PC-3 (cell line): ENCODE measurements around the gene LCE2C. TPM values are rescaled to one million over a fixed set of nuclear protein-coding genes. Genes with fewer than 3 reads are reported as not detected.

Experiments
- ATAC-seq: fragments of 200-7000 bp; cut with Tn5 transposase; 2 replicates; pipeline ENCODE4 v1.9.1; 2020; ENCODE audit warnings: mild to moderate bottlenecking, moderate library complexity
- BruUV-seq: library from RNA; stranded (reverse); fragments of 400-500 nt; replicated peaks from 2 replicates; lab custom pipeline; 2021; lab: Mats Ljungman, UMichigan
- CTCF ChIA-PET: fragments of 300-600 bp; sonication (Branson Sonifier 250); formaldehyde crosslinking; loops from one replicate; lab custom pipeline; 2022; ENCODE audit warnings: antibody characterized with exemption; lab: Charles Lee
- POLR2A ChIA-PET: fragments of 300-600 bp; sonication (Branson Sonifier 250); formaldehyde crosslinking; loops from one replicate; lab custom pipeline; 2022; ENCODE audit warnings: antibody characterized with exemption; ENCODE audit not compliant: unreplicated experiment; lab: Charles Lee
- DNase-seq: peaks from one replicate; pipeline ENCODE4 v3.0.0-alpha.2; 2015
- H2AFZ ChIP-seq: fragments of 300-600 bp; sonication (generic); 2 replicates; pipeline ENCODE4 v1.6.0; 2016; ENCODE audit warnings: antibody characterized with exemption, low read length
- H3F3A ChIP-seq: fragments of 300-600 bp; sonication (generic); one replicate; pipeline ENCODE4 v1.6.0; 2017; ENCODE audit warnings: antibody characterized with exemption, low read length, control low read depth, mild to moderate bottlenecking; ENCODE audit not compliant: unreplicated experiment
- H3K27ac ChIP-seq: fragments of 300-600 bp; sonication (generic); 2 replicates; pipeline ENCODE4 v1.5.1; 2016; ENCODE audit warnings: mild to moderate bottlenecking, low read length
- H3K27me3 ChIP-seq: fragments of 300-600 bp; sonication (generic); 2 replicates; pipeline ENCODE4 v1.6.1; 2016; ENCODE audit warnings: low read length, mixed read lengths
- H3K36me3 ChIP-seq: fragments of 300-600 bp; sonication (generic); 2 replicates; pipeline ENCODE4 v1.6.1; 2016; ENCODE audit warnings: low read depth, mixed run types, low read length, mixed read lengths
- H3K4me1 ChIP-seq: fragments of 300-600 bp; sonication (generic); 2 replicates; pipeline ENCODE4 v1.5.1; 2016; ENCODE audit warnings: low read length; ENCODE audit not compliant: insufficient read depth
- H3K4me2 ChIP-seq: fragments of 300-600 bp; sonication (generic); 2 replicates; pipeline ENCODE4 v1.6.0; 2016; ENCODE audit warnings: low read length
- H3K4me3 ChIP-seq: fragments of 300-600 bp; sonication (generic); 2 replicates; pipeline ENCODE4 v1.5.1; 2016; ENCODE audit warnings: mild to moderate bottlenecking, low read length, mixed read lengths
- H3K79me2 ChIP-seq: fragments of 300-600 bp; sonication (generic); 2 replicates; pipeline ENCODE4 v1.6.1; 2017; ENCODE audit warnings: low read length, mixed read lengths
- H3K9ac ChIP-seq: fragments of 300-600 bp; sonication (generic); 2 replicates; pipeline ENCODE4 v1.6.0; 2016; ENCODE audit warnings: mild to moderate bottlenecking, low read length
- H3K9me2 ChIP-seq: fragments of 300-600 bp; sonication (generic); replicated peaks from 2 replicates; pipeline ENCODE4 v1.6.1; 2016; ENCODE audit warnings: mixed run types, low read length, mixed read lengths
- H3K9me3 ChIP-seq: fragments of 300-600 bp; sonication (generic); 2 replicates; pipeline ENCODE4 v1.6.1; 2016; ENCODE audit warnings: low read length, mixed read lengths
- H4K20me1 ChIP-seq: fragments of 300-600 bp; sonication (generic); 2 replicates; pipeline ENCODE4 v1.6.1; 2016; ENCODE audit warnings: low read length, mixed read lengths
- CTCF ChIP-seq: fragments of 300-600 bp; sonication (generic); conservative IDR thresholded peaks from 2 replicates; pipeline ENCODE4 v1.5.1; 2017; ENCODE audit warnings: antibody characterized with exemption, low read depth, mild to moderate bottlenecking, low read length
- EZH2 ChIP-seq: fragments of 300-600 bp; sonication (generic); IDR thresholded peaks from one replicate; pipeline ENCODE4 v1.6.1; 2017; ENCODE audit warnings: antibody characterized with exemption, mild to moderate bottlenecking, low read length; ENCODE audit not compliant: unreplicated experiment
- EZH2phosphoT487 ChIP-seq: fragments of 300-600 bp; sonication (generic); IDR thresholded peaks from 2 replicates; pipeline ENCODE4 v1.6.1; 2018; ENCODE audit warnings: mild to moderate bottlenecking, antibody characterized with exemption, low read length, borderline replicate concordance
- intact Hi-C: fragments of 100-400 bp; cut with micrococcal nuclease; formaldehyde crosslinking; loops from 2 replicates; pipeline ENCODE4 v1.9.0; 2023
- total RNA-seq: library from RNA; depleted of rRNA; stranded (reverse); fragments of >200 nt; gene quantifications from 2 replicates; pipeline ENCODE4 v1.2.3, GENCODE V29; 2014

The LCE2C gene
- total RNA-seq, 1 experiment from 2014 or later, result not detected

- no peak for DNase-seq
- Histone ChIP-seq H3K9me3 (no peaks in the 10 kb centered on the region), H4K20me1 (no peaks in the 10 kb centered on the region), H3K27me3 (peaks cover 24% of the 10 kb centered on the region), H2AFZ (no peak within 1 kb of the TSS), H3K4me3 (no peak within 1 kb of the TSS), H3K9me2 (no peaks in the 10 kb centered on the region), H3F3A (no peaks in the 10 kb centered on the region), H3K36me3 (no peaks in the 10 kb centered on the region), H3K4me1 (no peaks in the 10 kb centered on the region), H3K9ac (no peak within 1 kb of the TSS), H3K27ac (no peak within 1 kb of the TSS), H3K4me2 (no peak within 1 kb of the TSS), H3K79me2 (no peaks in the 10 kb centered on the region)
- ChIA-PET CTCF (no interaction called here), POLR2A (no interaction called here)
- TF ChIP-seq EZH2phosphoT487, result no peak
- TF ChIP-seq CTCF, result no peak
- no peak for TF ChIP-seq EZH2
- BruUV-seq, result no TSS peak
- no peak for ATAC-seq
- intact Hi-C loops, result no loop called here
Observed at GRCh38 chr1:152697701-152698600, 22.9 kb downstream of the LCE2C start, which contains the start of gene LCE2A. Gene LCE2A (plus strand): TSS chr1:152698345. CDS start chr1:152698902, 557 bp downstream.

- Histone ChIP-seq H3K27ac (no peak overlapping the region), H3K27me3 (peaks cover 27% of the 10 kb centered on the region), H3K79me2 (no peaks in the 10 kb centered on the region), H3K9me2 (no peaks in the 10 kb centered on the region), H3K4me1 (no peaks in the 10 kb centered on the region), H3K9ac (no peak overlapping the region), H3F3A (no peaks in the 10 kb centered on the region), H3K4me2 (no peak overlapping the region), H2AFZ (no peak overlapping the region), H3K36me3 (no peaks in the 10 kb centered on the region), H3K9me3 (no peaks in the 10 kb centered on the region), H3K4me3 (no peak overlapping the region), H4K20me1 (no peaks in the 10 kb centered on the region)
- no TSS peak for BruUV-seq
- ChIA-PET POLR2A (no interaction called here), CTCF (no interaction called here)
- intact Hi-C loops, result no loop called here
- no peak for ATAC-seq
- TF ChIP-seq CTCF, result no peak
- TF ChIP-seq EZH2, result no peak
- TF ChIP-seq EZH2phosphoT487, result no peak
- no peak for DNase-seq
Observed at GRCh38 chr1:152699746-152700145, 24.7 kb downstream of the LCE2C start.

- Histone ChIP-seq H4K20me1 (no peaks in the 10 kb centered on the region), H3K4me1 (no peaks in the 10 kb centered on the region), H3K4me2 (no peak within 1 kb of the TSS), H3K36me3 (no peaks in the 10 kb centered on the region), H3K27ac (no peak within 1 kb of the TSS), H3K9me2 (no peaks in the 10 kb centered on the region), H3K4me3 (no peak within 1 kb of the TSS), H3K79me2 (no peaks in the 10 kb centered on the region), H2AFZ (no peak within 1 kb of the TSS), H3K27me3 (peaks cover 11% of the 10 kb centered on the region; the same call in 1 of the 2 replicates), H3K9me3 (no peaks in the 10 kb centered on the region), H3K9ac (no peak within 1 kb of the TSS), H3F3A (no peaks in the 10 kb centered on the region)
- TF ChIP-seq EZH2 (no peak), CTCF (no peak), EZH2phosphoT487 (no peak)
- ATAC-seq (no peak), DNase-seq (no peak)
- no TSS peak for BruUV-seq
- intact Hi-C loops, result no loop called here
- POLR2A ChIA-PET, result no interaction called here
- CTCF ChIA-PET, result no interaction called here
Observed at GRCh38 chr1:152707860-152708259, 32.8 kb downstream of the LCE2C start, which contains the start of gene LCE4A. Gene LCE4A (plus strand): TSS chr1:152708160. CDS start chr1:152709076, 916 bp downstream.
